Osteoblast (primary cell): ENCODE measurements around the gene GNG12. TPM values are rescaled to one million over a fixed set of nuclear protein-coding genes. Genes with fewer than 3 reads are reported as not detected.
A peak's percentile ranks its signal among the peaks of the same experiment; 100 is the strongest.

Source experiments
- DNase-seq: peaks from one replicate; pipeline ENCODE4 v3.0.0; 2011; ENCODE audit warnings: low spot score, mixed read lengths; ENCODE audit not compliant: insufficient read length; ENCODE audit errors: missing footprints
- H2AFZ ChIP-seq: 2 replicates; pipeline ENCODE4 v1.6.0; 2011; ENCODE audit warnings: mild to moderate bottlenecking, low read length
- H3K27ac ChIP-seq: 2 replicates; pipeline ENCODE4 v1.5.1; 2011; ENCODE audit warnings: mild to moderate bottlenecking, low read depth, low read length, moderate library complexity
- H3K27me3 ChIP-seq: 2 replicates; pipeline ENCODE4 v1.6.0; 2012; ENCODE audit warnings: mild to moderate bottlenecking, control low read depth, inconsistent platforms, low read length, moderate library complexity; ENCODE audit not compliant: insufficient read depth
- H3K36me3 ChIP-seq: 2 replicates; pipeline ENCODE4 v1.5.1; 2011; ENCODE audit warnings: mild to moderate bottlenecking, low read length, control low read depth, moderate library complexity; ENCODE audit not compliant: insufficient read depth
- H3K4me1 ChIP-seq: 2 replicates; pipeline ENCODE4 v1.5.1; 2011; ENCODE audit warnings: mild to moderate bottlenecking, low read length, control low read depth, moderate library complexity; ENCODE audit not compliant: insufficient read depth
- H3K4me2 ChIP-seq: 2 replicates; pipeline ENCODE4 v1.6.0; 2011; ENCODE audit warnings: mild to moderate bottlenecking, low read length; ENCODE audit not compliant: insufficient read depth
- H3K4me3 ChIP-seq: fragments of 200-600 bp; sonication (generic); 3 replicates; pipeline ENCODE4 v1.5.1; 2012; ENCODE audit warnings: mild to moderate bottlenecking, low read length, inconsistent platforms; ENCODE audit not compliant: insufficient read depth
- H3K79me2 ChIP-seq: 2 replicates; pipeline ENCODE4 v1.6.0; 2012; ENCODE audit warnings: mild to moderate bottlenecking, low read length, control low read depth, inconsistent platforms; ENCODE audit not compliant: insufficient read depth
- H3K9me3 ChIP-seq: 2 replicates; pipeline ENCODE4 v1.5.1; 2011; ENCODE audit warnings: low read depth, low read length, control low read depth
- H4K20me1 ChIP-seq: 2 replicates; pipeline ENCODE4 v1.6.0; 2012; ENCODE audit warnings: mild to moderate bottlenecking, low read length, control low read depth; ENCODE audit not compliant: insufficient read depth
- total RNA-seq: library from RNA; depleted of rRNA; stranded (reverse); fragments of >200 nt; gene quantifications from 2 replicates; pipeline ENCODE4 v1.2.3, GENCODE V29; 2012
- TF ChIP-seq, protein P1 (sequence below): IDR thresholded peaks from 2 replicates; pipeline ENCODE4 v1.5.1; 2011; ENCODE audit warnings: mild to moderate bottlenecking, low read depth, low read length, moderate library complexity; ENCODE audit errors: extremely low read depth

The GNG12 gene
- total RNA-seq, 1 donor = 219 TPM

DNA sequence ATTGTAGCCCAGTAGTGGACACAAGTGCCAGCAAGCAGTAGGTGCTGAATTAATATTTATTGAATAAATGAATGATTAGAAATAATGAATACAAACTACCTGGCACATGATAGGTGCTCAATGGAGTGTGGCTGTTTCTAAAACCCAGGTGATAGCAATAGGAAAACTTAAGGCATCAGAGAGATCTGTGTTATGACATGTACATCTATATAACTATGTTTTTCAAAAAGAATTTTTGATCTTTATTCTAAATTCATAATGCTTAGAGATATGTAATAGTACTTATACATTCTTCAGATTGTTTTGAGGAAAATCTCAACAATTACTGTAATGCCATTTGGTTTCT, 143.3 kb downstream of the GNG12 start:
- TF ChIP-seq, protein P1, sequence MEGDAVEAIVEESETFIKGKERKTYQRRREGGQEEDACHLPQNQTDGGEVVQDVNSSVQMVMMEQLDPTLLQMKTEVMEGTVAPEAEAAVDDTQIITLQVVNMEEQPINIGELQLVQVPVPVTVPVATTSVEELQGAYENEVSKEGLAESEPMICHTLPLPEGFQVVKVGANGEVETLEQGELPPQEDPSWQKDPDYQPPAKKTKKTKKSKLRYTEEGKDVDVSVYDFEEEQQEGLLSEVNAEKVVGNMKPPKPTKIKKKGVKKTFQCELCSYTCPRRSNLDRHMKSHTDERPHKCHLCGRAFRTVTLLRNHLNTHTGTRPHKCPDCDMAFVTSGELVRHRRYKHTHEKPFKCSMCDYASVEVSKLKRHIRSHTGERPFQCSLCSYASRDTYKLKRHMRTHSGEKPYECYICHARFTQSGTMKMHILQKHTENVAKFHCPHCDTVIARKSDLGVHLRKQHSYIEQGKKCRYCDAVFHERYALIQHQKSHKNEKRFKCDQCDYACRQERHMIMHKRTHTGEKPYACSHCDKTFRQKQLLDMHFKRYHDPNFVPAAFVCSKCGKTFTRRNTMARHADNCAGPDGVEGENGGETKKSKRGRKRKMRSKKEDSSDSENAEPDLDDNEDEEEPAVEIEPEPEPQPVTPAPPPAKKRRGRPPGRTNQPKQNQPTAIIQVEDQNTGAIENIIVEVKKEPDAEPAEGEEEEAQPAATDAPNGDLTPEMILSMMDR = no peak
- Histone ChIP-seq H3K27ac (no peak overlapping the region), H3K4me2 (no peak overlapping the region), H3K4me3 (no peak overlapping the region), H3K36me3 (peaks cover 25% of the 10 kb centered on the region), H3K27me3 (no peaks in the 10 kb centered on the region), H3K79me2 (peaks cover 24% of the 10 kb centered on the region), H2AFZ (no peak overlapping the region), H3K9me3 (no peaks in the 10 kb centered on the region), H4K20me1 (peaks cover 13% of the 10 kb centered on the region), H3K4me1 (peaks cover 22% of the 10 kb centered on the region)
- DNase-seq = no peak

DNA sequence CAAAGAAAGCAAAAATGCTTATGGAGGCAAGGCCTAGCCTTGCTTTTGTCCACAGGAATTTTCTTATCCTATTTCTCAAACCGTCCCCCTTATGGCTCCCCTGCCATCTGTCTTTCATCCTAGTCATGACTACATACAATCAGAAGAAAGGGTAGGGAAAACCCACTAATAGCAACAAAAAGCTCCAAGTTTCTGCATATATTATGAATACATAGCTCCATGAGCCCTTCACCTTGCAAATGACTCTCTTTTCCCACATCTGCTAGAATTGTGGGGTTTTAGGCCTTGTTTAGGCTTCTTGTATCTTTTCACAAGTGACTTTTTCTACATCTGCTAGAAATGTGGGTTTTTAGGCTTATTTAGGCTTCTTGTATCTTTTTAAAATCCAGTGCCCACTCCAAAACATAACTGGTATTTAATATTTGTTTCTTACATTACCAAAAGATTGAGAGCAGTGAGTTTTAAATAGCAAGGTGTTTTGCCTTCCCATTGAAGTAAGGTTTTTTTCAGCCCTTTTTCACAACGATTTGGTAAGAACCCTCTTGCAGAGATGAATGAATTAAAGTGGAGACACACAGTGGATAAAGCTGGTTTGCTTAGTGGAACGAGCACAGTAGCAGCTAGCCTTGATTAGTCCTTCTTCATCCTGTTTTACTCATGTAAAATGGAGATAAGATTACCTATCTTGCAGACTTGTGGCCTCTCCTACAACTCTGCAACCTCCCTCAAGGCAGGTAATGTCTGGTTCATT, 143.8 kb downstream of the GNG12 start:
- no peak for DNase-seq
- Histone ChIP-seq H3K4me1 (peaks cover 25% of the 10 kb centered on the region), H2AFZ (no peak overlapping the region), H3K36me3 (peaks cover 25% of the 10 kb centered on the region), H3K4me2 (no peak overlapping the region), H3K27ac (peak overlapping the region; percentile 93), H3K4me3 (peak overlapping the region; percentile 51), H3K9me3 (no peaks in the 10 kb centered on the region), H4K20me1 (peaks cover 13% of the 10 kb centered on the region), H3K27me3 (no peaks in the 10 kb centered on the region), H3K79me2 (peaks cover 24% of the 10 kb centered on the region)
- TF ChIP-seq, protein P1 = no peak

- Histone ChIP-seq H3K4me2 (peak overlapping the region; percentile 98), H4K20me1 (peaks cover 13% of the 10 kb centered on the region), H3K9me3 (no peaks in the 10 kb centered on the region), H3K27ac (peak overlapping the region; percentile 93), H2AFZ (no peak overlapping the region), H3K36me3 (peaks cover 25% of the 10 kb centered on the region), H3K4me3 (peak overlapping the region; percentile 51), H3K4me1 (peaks cover 33% of the 10 kb centered on the region), H3K79me2 (peaks cover 24% of the 10 kb centered on the region), H3K27me3 (no peaks in the 10 kb centered on the region)
- DNase-seq = no peak
- TF ChIP-seq, protein P1 = no peak
Measured at GRCh38 chr1:67688526-67689219, 144.6 kb downstream of the GNG12 start.

- peaks cover 24% of the 10 kb centered on the region for H3K79me2 ChIP-seq
- H2AFZ ChIP-seq = no peak overlapping the region
- H3K36me3 ChIP-seq = peaks cover 25% of the 10 kb centered on the region
- peak overlapping the region; percentile 98 for H3K4me2 ChIP-seq
- H3K27ac ChIP-seq = peak overlapping the region; percentile 93
- no peak for DNase-seq
- peaks cover 43% of the 10 kb centered on the region for H3K4me1 ChIP-seq
- TF ChIP-seq, protein P1 = no peak
- H4K20me1 ChIP-seq = peaks cover 13% of the 10 kb centered on the region
- peak overlapping the region; percentile 97 for H3K4me3 ChIP-seq
- no peaks in the 10 kb centered on the region for H3K9me3 ChIP-seq
- no peaks in the 10 kb centered on the region for H3K27me3 ChIP-seq
Measured at GRCh38 chr1:67687649-67688048, 145.6 kb downstream of the GNG12 start.
